Fibroblast of skin of right quadriceps (primary cell): ENCODE results near the gene CLIP4.
A peak's percentile ranks its signal among the peaks of the same experiment; 100 is the strongest.

Experiments used
- DNase-seq: peaks from one replicate; pipeline ENCODE4 v3.0.0-alpha.2; 2013

Gene CLIP4

GRCh38 chr2:29193681-29194080, 78.5 kb downstream of the CLIP4 start:
- no peak for DNase-seq

GRCh38 chr2:29195796-29196195, 80.6 kb downstream of the CLIP4 start:
- peak; percentile 25 for DNase-seq

- DNase-seq = peak; percentile 62
Measured at GRCh38 chr2:29196792-29197788, 81.9 kb downstream of the CLIP4 start.

GRCh38 chr2:29201979-29202378, 86.8 kb downstream of the CLIP4 start:
- DNase-seq = no peak

GRCh38 chr2:29202819-29203495, 87.7 kb downstream of the CLIP4 start:
- no peak for DNase-seq

GRCh38 chr2:29206941-29207340, 91.7 kb downstream of the CLIP4 start:
- DNase-seq = no peak

GRCh38 chr2:29207352-29208148, 92.3 kb downstream of the CLIP4 start:
- DNase-seq = peak; percentile 21

GRCh38 chr2:29209551-29209950, 94.3 kb downstream of the CLIP4 start:
- no peak for DNase-seq

- no peak for DNase-seq
Measured at GRCh38 chr2:29212009-29212408, 96.8 kb downstream of the CLIP4 start.

GRCh38 chr2:29213888-29214291, 98.7 kb downstream of the CLIP4 start:
- DNase-seq = peak; percentile 12

GRCh38 chr2:29215073-29215472, 99.9 kb downstream of the CLIP4 start:
- no peak for DNase-seq

GRCh38 chr2:29215739-29216608, 100.8 kb downstream of the CLIP4 start:
- DNase-seq = no peak

- no peak for DNase-seq
Measured at GRCh38 chr2:29216609-29216909, 101.3 kb downstream of the CLIP4 start.

GRCh38 chr2:29218071-29218470, 102.9 kb downstream of the CLIP4 start:
- no peak for DNase-seq

- no peak for DNase-seq
Measured at GRCh38 chr2:29218550-29219125, 103.4 kb downstream of the CLIP4 start.

GRCh38 chr2:29219374-29219773, 104.2 kb downstream of the CLIP4 start:
- DNase-seq = no peak

GRCh38 chr2:29220506-29221270, 105.5 kb downstream of the CLIP4 start:
- no peak for DNase-seq

GRCh38 chr2:29222381-29223179, 107.4 kb downstream of the CLIP4 start:
- DNase-seq = no peak

- no peak for DNase-seq
Measured at GRCh38 chr2:29223257-29223656, 108.0 kb downstream of the CLIP4 start.
